NK-92 (cell line): Measurements from ENCODE around the gene CDK6.

ENCODE experiments used
- DNase-seq: peaks from one replicate; lab custom pipeline; 2025; ENCODE audit not compliant: unreplicated experiment; lab: John Stamatoyannopoulos, UW

CDK6 gene

DNA sequence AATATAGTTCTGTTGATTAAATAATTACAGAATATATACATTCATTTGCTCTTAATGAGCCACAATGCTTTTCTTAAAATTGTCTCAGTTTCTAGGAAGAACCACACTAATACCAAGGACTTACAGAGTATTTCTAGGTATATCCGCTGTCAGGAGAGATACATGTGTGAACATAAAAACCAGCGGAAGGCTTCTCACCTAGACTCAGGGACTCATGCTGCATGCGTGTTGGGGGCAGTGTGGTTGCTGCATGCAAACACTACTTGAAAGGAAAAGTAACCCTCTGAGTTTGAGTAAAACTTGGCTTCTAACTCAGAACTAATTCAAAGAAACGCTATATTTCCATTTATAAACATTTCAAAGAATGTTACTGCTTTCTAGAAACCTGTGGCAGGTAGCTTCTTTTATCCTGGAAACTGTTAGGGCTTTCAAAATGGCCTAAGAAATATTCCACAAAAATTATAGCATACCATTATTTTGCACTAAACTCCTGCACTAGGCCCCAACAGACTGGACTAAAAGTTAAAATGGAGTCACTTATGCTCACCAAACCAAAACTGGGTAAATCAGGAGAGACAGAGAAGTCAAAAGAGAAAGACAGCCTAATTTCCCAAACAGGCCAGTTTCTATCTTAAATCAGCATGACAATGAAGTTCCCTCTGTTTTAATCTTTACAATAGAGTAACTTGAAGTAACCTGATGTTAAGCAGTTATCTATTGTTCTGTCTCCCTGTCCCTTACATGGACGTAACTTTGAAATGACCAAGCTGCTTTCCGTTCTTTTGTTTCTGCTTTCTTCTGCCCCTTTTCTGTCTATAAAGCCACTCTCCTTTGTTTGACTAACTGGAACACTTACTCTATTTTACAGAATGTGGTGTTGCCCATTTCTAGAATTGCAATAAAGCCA is 151.0 kb downstream of the CDK6 start:
- DNase-seq, result no peak

DNA sequence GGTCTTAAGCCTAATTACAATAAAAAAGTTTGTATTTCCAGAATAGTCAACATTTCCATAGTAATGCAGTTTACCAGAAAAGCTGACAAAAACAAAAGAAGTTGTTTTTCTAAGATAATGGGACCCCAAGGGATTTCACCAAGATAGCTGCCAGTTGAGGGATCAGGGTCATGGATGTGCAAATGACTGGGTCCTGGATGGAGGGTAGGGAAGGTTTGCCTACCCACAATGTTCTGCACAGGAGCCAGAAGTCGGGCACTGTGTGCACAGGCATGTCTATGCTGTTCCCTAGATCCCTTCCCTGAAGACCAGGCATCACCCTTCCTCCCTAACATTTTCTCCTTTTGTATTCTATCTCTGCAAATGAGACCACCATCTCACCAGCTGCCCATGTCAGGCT is 152.1 kb downstream of the CDK6 start:
- DNase-seq, result no peak

DNA sequence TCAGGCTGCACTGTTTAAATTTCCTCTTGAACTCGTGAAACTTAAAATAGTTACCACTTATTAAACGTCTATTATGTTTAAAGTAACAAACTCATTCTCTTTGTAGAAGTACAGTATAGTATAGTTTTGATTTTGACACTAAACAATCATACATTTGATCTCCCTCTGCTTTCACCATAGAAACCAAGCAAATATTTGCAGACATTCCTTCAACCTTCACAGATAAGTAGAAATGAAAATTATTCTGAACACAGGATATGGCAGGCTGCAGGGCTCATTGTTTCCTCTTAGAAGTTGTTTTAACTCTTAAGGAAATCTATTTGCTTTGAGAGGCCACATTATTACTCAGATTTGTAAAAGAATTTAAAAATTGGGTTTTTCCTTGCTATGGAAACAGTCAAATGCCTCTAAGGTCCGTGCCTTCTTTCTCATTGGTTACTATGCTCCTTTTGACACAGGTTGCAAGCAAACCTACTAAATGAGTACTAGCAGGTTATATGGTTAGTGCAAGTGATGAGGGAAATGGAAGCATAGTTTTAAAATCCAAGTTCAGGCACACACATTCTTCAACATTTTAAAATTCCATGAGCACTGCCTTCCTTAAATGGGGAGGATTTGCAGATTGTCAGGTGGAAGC is 153.4 kb downstream of the CDK6 start:
- DNase-seq, result no peak

DNA sequence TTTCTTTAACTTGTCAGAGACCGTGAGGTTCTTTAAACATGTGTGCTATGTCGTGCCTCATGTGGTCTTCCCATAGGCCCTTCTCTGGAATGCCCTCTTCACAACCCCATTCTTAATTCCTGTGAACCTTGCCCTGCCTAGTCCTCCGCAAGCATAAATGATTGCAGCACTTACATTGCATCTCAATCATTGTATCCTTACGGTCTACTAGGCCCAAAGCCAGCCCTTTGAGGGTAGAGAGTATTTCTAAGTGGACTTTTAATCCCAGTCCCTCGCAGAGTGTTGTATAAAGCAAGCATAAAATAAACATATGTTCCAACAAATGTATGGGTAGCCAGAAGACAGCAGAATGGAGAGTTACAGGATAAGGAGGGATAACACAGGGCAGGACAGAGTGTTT is 154.0 kb downstream of the CDK6 start:
- no peak for DNase-seq

DNA sequence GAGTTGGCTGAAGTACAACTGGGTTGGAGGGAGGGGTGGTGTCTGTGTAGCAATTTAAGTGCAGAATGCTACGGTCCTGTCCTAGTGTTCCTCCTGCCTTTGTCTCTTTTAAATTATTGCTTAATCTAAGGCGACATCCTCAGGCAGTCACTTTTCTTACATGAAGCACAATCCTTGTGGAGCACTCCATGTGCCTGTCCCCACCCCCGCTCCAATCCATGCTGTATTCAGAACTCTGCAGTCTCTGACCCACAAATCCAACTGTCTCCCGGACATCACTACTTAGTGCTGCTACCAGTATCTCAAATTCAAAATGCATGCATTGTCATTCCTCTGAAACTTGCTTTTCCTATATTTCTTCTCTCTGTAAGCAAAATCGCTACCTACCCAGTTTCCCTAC is 154.7 kb downstream of the CDK6 start:
- DNase-seq, result no peak

DNA sequence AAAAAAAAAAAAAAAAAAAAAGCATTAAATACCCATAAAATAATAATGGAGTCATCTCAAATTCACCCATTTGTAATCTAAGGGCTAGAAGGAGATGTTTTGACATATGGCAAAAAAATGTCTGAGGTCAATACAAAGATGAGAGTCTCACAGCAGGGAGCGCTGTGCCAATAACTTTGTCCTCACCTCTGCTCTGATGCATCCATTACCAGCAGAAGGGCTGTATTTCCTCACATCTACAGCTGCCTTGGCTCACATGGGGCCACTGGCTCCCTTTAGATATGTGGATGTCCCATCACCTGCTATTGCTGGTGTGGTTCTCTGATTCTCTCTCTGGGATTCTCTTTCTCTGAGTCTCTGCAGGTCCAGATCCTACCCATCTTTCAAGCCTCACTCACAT is 155.9 kb downstream of the CDK6 start:
- no peak for DNase-seq

DNA sequence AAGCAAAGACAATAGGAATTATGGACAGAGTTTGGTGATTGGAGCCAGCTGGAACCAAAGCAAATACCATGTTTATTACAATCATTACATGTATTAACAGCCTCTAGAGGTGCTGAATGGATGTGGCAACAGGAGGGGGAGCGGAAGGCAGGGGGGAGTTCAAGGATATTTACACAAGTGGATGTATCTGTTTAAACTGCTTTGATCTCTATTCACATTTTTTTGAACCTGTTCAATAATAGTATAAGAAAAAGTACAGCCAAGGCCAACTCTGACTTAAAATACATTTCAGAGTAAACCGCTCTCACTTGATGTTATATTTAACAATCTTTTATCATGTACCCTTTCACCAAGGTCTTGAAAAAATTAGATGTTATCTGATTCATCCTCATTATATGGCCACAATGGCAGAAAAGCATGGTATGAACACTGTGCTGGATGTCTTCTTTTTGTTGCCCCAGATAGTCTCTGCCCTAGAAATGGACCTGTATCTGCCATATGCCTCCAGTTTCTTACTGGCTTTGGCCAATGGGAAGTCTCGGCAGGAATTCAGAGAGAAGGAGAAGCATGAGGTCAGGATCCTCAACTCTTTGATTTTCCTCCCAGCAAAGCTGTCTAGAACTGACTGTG is 158.0 kb downstream of the CDK6 start:
- no peak for DNase-seq

DNA sequence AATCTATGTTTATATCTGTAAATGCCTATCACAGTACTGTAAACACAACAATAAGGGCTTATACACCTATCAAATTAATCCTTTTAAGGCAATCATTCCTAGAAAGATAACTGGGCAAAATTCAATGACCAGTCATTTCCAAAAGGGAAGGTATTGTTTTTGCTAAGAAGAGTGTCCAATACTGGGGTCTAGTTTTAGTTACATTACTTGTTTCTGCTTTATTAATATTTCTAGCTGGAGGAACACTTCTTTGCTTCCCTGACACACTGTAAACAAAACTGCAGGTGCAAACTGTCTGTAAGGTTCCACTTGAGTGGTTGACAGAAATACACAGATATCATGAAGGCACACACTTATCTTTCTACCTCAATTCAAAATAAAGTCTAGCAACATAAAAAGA is 162.0 kb downstream of the CDK6 start:
- DNase-seq, result no peak

DNA sequence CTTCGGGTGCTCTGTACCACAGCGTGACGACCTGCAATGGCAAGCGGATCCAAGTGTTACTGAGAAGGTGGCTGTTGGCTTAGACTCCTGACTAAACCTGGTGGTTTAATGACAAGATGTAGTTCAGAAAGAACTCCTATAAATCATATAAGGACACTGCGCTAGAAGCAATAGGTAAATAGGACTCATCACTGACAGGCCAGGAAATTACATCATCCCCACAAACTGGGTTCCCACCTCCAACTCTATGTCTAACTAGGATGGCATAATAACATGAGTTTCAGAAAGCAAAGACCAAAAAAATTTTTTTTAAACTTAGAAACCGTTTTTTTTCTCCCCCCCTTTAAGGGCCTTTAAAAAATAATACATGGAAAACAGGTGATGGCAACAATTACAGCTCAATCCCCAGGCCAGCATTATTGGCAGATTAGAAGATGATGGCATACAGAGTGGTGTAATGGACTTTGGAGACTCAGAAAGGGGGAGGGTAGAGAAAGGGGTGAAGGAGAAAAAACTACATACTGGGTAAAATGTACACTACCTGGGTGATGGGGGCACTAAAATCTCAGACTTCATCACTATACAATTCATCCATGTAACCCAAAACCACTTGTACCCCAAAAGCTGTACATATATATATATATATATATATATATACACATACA is 164.7 kb downstream of the CDK6 start:
- no peak for DNase-seq

DNA sequence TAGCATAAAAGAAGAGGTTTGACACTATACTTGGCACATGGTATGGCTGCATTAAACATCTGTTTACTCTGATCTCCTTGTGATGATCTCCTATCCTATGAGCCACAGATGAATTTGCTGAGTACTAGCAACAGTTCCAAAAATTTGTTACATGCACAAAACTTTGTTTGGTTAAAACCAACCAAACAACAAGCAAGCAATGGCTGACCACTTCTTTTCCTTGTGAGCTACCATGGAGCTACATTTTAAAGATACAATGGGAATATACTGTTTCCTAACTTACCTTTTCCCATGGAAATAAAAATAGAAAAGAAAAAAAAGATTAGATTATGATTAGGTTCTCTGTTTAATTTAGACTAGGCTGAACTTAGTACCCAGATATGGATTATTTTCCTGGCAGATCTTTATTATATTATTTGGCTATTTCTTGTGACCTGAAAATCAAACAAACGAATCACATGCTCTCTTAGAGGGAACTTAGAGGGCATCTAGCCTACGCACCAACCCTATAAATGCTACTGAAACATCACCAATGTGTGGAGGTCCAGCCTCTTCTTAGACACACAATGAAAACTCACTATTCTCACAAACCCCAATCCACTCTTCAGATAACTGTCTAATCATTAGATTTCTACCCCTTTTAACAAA is 166.0 kb downstream of the CDK6 start:
- no peak for DNase-seq

DNA sequence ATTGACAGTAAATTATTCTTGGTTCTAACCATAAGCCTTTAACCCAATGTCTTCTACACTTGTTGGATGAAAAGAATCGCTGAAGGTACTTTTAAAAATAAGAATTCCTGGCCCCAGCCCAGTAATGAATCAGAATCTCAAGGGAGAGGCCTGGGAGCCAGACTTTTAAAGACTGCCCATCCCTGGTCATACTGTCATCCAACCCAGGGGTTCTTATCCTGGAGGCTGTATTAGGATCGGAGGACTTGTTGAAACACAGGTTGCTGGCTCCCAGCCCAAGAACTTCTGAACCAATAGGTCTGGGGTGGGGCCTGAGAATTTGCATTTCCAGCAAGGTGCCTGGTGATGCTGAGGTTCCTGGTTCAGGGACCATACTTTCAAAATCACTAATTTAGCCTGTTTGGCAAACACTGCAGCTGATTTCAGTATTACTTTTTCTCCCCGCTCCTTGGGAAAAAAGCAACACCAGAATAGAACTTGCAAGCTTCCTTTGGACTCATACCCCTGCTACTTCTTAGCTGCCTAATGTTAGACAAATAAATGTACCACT is 166.7 kb downstream of the CDK6 start:
- DNase-seq, result no peak

DNA sequence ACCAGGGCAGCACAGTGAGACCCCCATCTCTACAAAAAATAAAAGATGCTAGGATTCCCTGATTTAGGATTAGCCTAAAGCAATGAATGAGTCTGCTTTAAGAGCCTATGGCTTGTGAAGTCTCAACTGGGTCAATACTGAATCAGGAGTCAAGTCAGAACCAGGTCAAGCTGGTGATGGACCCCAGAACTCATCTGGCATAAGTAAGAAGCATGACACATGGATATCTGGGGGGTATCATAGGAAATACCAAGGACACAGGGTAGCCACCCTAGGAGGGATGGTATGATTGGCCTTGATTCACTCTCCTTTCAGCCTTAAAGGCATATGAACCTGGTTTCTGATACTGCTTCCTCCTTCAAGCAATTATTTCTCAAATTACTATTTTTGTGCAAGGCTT is 167.8 kb downstream of the CDK6 start:
- DNase-seq, result no peak

DNA sequence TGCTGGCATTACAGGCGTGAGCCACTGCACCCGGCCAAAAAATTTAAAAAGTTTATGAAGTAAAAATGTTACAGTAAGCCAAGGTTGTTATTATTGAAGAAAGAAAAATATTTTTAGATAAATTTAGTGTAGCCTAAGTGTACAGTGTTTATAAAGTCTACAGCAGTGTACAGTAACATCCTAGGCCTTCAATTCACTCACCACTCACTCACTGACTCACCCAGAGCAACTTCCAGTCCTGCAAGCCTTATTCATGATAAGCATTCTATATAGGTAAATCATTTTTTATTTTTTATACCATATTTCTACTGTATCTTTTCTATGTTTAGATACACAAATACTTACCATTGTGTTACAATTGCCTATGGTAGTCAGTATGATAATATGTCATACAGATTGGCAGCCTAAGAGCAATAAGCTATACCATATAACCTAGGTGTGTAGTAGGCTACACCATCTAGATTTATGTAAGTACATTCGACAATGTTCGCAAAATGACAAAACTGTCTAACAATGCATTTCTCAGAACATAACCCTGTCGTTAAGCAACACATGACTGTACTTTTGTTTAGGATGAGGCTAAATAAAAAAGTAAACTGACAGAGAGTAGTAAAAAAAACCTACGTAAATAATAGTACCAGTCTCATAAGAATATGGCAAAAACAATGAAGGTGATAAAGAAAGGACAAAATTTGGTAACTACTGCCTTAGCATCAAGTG is 168.4 kb downstream of the CDK6 start:
- no peak for DNase-seq

DNA sequence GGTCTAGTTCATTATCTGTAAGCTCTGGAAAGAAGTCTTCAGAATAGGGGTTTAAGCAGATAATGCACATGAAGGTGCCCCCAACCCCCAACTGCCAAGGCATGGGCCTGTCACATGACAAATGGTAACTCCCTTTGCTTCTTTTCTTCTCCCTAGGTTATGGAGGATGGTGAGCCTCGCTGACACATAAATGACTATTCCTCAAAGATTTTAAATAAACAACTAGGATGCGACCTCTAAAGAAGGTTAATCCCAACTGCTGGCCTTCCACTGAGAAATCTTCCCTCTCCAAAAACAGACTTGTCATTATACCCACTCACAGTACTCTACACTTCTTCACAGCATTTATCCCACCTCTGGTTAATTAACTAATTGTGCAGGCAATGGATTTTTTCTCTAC is 170.4 kb downstream of the CDK6 start:
- no peak for DNase-seq

DNA sequence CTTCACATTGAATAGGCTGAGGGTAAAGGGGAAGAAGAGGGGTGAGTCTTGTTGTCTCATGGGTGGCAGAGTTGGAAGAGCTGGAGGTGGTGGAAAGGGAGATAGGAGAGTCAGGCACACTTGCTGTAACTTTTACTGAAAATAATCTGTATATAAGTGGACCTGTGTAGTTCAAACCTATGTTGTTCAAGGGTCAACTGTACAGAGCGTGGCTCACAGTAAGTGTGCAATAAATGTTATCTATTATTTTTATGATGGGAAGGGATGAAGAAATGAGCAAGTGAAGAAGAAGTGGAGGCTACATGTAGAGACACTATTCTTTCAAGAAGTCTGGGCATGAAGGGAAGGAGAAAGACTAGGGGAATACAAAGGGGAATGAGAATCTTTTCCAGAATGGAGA is 174.7 kb downstream of the CDK6 start:
- no peak for DNase-seq

DNA sequence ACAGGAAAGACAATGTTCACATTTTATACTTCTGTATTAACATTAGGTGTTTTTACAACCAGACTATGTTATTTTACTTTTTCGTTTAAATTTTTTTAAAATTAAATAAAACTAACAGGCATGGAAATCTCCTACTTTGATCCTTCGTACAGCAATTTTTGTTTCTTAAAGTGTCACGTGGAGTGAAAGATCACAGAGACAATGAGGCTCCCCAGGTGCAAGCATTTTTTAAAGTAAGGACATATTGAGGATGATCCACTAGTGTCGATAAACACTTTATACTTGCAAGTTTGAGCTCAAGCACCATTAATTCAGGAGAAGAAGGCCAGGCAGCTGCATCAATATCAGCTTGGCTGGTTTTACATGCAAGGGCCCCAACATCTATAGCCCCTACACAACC is 177.7 kb downstream of the CDK6 start:
- DNase-seq, result no peak

DNA sequence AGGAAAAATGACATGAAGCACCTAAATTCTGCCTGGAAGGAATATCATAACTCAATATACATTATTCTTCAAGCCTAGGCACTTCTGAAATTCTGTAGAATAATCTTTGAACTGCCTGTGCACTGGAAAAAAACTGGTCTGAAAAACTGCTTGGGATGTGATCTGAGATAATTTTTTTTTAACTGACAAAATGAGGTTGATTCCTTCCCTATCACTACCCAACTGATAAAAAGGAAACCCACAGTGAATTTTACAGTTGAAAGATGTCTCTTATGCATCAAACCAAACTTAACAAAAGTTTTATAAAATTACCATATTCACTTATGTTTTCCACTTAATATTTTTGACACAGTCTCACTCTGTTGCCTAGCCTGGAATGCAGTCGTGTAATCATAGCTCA is 179.0 kb downstream of the CDK6 start:
- DNase-seq, result no peak

DNA sequence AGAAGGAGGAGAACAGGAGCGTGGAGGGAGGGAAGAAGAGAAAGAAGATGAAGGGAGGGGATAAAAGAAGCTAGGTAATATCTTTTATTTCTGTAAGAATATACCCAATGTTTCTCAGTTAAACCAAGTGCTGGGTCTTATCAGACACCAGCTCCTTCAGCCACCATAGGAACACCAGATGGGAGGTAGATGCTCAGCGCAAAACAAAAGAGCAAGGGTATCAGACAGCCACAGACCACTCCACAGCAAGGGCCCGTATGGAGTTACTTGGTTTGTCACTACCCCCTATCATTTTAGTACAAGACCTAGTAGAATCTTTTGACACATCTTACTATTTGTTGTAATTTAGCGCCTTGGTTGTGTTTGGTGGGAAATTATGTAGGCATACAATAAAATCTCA is 180.3 kb downstream of the CDK6 start:
- DNase-seq, result no peak

DNA sequence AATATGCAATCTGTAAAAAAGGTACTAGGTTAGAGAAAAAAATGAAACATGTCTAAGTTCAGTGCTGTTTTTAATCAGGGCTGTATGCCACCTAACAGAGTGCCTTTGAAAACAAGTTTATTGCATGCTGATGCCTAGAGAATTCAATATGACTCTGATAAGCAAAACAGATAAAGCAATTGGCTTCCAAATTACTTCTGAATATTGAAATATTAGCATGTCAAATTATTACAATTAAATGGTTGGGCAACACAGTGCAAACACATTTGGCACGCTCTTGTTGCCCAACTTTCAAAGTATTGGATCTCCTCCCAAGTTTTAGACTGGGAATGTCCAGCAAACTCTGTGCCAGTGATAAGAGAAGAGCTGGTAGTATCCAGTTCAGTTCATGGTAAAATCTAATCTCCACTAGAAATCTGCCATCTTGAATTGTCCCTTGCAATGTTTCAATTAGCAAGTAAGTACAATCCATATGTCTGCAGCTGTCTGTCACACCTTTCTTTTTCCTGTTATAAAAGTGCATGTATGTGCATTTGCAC is 181.0 kb downstream of the CDK6 start:
- DNase-seq, result no peak

DNA sequence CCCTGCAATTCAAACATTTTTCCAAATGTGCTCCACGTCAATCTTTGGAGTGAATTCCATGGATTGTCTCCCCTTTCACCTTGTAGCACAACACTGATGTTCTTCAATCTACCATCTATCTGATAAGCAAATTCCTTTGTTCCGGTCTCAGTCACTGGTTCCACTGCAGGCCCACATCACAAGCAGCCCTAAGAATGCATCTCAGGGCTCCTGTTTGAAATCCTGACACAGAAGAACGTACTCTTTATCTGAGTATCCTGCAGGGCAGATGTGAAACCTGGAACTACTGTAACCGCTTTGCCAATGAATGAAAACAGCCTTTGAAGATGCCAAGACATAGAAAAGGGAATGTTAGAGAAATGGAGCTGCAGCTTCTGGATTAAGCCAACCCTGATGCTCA is 183.2 kb downstream of the CDK6 start:
- no peak for DNase-seq
